Measurements from ENCODE around the gene UBE2G1. TPM values are rescaled to one million over a fixed set of nuclear protein-coding genes. Genes with fewer than 3 reads are reported as not detected.

UBE2G1 gene
- total and polyA plus RNA-seq, 9 of the 15 experiments (the other 6 are each of a cell fraction or from before 2014, with no cell fraction given) = 10.1 to 65.9 (median 29.7) TPM

GRCh38 chr17:4263282-4264215 lies 102.9 kb downstream of the UBE2G1 start, which contains the start of gene ANKFY1 (continued):
- TF ChIP-seq, protein P1, sequence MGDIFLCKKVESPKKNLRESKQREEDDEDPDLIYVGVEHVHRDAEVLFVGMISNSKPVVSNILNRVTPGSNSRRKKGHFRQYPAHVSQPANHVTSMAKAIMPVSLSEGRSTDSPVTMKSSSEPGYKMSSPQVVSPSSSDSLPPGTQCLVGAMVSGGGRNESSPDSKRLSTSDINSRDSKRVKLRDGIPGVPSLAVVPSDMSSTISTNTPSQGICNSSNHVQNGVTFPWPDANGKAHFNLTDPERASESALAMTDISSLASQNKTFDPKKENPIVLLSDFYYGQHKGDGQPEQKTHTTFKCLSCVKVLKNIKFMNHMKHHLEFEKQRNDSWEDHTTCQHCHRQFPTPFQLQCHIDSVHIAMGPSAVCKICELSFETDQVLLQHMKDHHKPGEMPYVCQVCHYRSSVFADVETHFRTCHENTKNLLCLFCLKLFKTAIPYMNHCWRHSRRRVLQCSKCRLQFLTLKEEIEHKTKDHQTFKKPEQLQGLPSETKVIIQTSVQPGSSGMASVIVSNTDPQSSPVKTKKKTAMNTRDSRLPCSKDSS (IDR thresholded peaks at IDR 0.05; ENCODE audit: low read depth, partially characterized antibody) = no peak
- TF ChIP-seq MCM7 (IDR thresholded peaks at IDR 0.05) (no peak), ZNF707 (CRISPR knock-in tag; conservative IDR thresholded peaks at IDR 0.05) (no peak), RFX1 (IDR thresholded peaks at IDR 0.05) (peak; percentile 82), EZH2 (IDR thresholded peaks at IDR 0.05; ENCODE audit: borderline replicate concordance, low read depth, low read length) (no peak), ZNF639 (CRISPR knock-in tag; conservative IDR thresholded peaks at IDR 0.05 in 1 of 2, IDR thresholded peaks at IDR 0.05 in 1 of 2) (no peak; a peak in 1 of 4 replicates), MCM3 (IDR thresholded peaks at IDR 0.05) (no peak), FOS (IDR thresholded peaks at IDR 0.05; ENCODE audit: extremely low read depth, insufficient read length) (no peak), PRMT5 (CRISPR knock-in tag; IDR thresholded peaks at IDR 0.05) (no peak), PKNOX1 (IDR thresholded peaks at IDR 0.05) (no peak), ZNF384 (IDR thresholded peaks at IDR 0.05; ENCODE audit: low read depth, low read length) (peak; percentile 63), IRF2 (CRISPR knock-in tag; IDR thresholded peaks at IDR 0.05) (peak; percentile 61; the same call in 1 of the 2 replicates)

All from K562 (cell line).